ENCODE results near the gene PPP3R1.

Gene PPP3R1

GRCh38 chr2:68258851-68259250 is 6.5 kb upstream of the PPP3R1 start:
- no peak for DNase-seq (ENCODE audit: low spot score)

- no peak for DNase-seq (ENCODE audit: low spot score)
Measured at GRCh38 chr2:68256093-68256450, 3.7 kb upstream of the PPP3R1 start.

- DNase-seq (ENCODE audit: low spot score), result peak; percentile 40
Measured at GRCh38 chr2:68253219-68254068, 1.1 kb upstream of the PPP3R1 start.

GRCh38 chr2:68251855-68252399 is 405 bp downstream of the PPP3R1 start:
- no peak for DNase-seq (ENCODE audit: low spot score)

- DNase-seq (ENCODE audit: low spot score), result no peak
Measured at GRCh38 chr2:68251187-68251854, 1.0 kb downstream of the PPP3R1 start.

GRCh38 chr2:68250652-68251186 is 1.6 kb downstream of the PPP3R1 start:
- peak; percentile 86 for DNase-seq (ENCODE audit: low spot score)

- DNase-seq (ENCODE audit: low spot score), result no peak
Measured at GRCh38 chr2:68250196-68250595, 2.1 kb downstream of the PPP3R1 start.

- DNase-seq (ENCODE audit: low spot score), result no peak
Measured at GRCh38 chr2:68248806-68249205, 3.5 kb downstream of the PPP3R1 start.

GRCh38 chr2:68248361-68248760 is 4.0 kb downstream of the PPP3R1 start:
- no peak for DNase-seq (ENCODE audit: low spot score)

- DNase-seq (ENCODE audit: low spot score), result no peak
Measured at GRCh38 chr2:68246396-68246795, 5.9 kb downstream of the PPP3R1 start.

GRCh38 chr2:68245672-68246071 is 6.7 kb downstream of the PPP3R1 start:
- DNase-seq (ENCODE audit: low spot score), result no peak

GRCh38 chr2:68245066-68245465 is 7.3 kb downstream of the PPP3R1 start:
- no peak for DNase-seq (ENCODE audit: low spot score)

GRCh38 chr2:68244456-68244855 is 7.9 kb downstream of the PPP3R1 start:
- no peak for DNase-seq (ENCODE audit: low spot score)

GRCh38 chr2:68241732-68242131 is 10.6 kb downstream of the PPP3R1 start:
- no peak for DNase-seq (ENCODE audit: low spot score)

- DNase-seq (ENCODE audit: low spot score), result no peak
Measured at GRCh38 chr2:68240446-68240845, 11.9 kb downstream of the PPP3R1 start.

GRCh38 chr2:68238955-68239822 is 13.1 kb downstream of the PPP3R1 start:
- peak; percentile 2 for DNase-seq (ENCODE audit: low spot score)

- no peak for DNase-seq (ENCODE audit: low spot score)
Measured at GRCh38 chr2:68237976-68238580, 14.3 kb downstream of the PPP3R1 start.

GRCh38 chr2:68237404-68237803 is 14.9 kb downstream of the PPP3R1 start:
- DNase-seq (ENCODE audit: low spot score), result no peak

- no peak for DNase-seq (ENCODE audit: low spot score)
Measured at GRCh38 chr2:68236876-68237275, 15.5 kb downstream of the PPP3R1 start.

GRCh38 chr2:68236103-68236734 is 16.1 kb downstream of the PPP3R1 start:
- peak; percentile 5 for DNase-seq (ENCODE audit: low spot score)

GRCh38 chr2:68235090-68235489 is 17.2 kb downstream of the PPP3R1 start:
- no peak for DNase-seq (ENCODE audit: low spot score)
